Esophagus squamous epithelium (tissue), 4 donors: ENCODE results near the gene SPTAN1.

ENCODE experiments used
- POLR2A ChIP-seq, 4 donors: fragments of 450-650 bp; IDR thresholded peaks; one replicate each; pipeline ENCODE4 v1.6.1; 2017; ENCODE audit warnings: antibody characterized with exemption in 4 of 4, mild to moderate bottlenecking in 4 of 4, moderate library complexity in 3 of 4
- TF ChIP-seq, protein P1 (sequence below), 6 experiments: fragments of 450-650 bp in 4 of 6; fragments of 200-600 bp in 2 of 6; sonication (generic) in 2 of 6; IDR thresholded peaks; one replicate each; pipeline ENCODE4 v1.5.1; 2016 to 2019; ENCODE audit warnings: antibody characterized with exemption in 6 of 6, mild to moderate bottlenecking in 4 of 6, moderate library complexity in 4 of 6

GRCh38 chr9:128580731-128581130 is 28.3 kb downstream of the SPTAN1 start:
- no peak for TF ChIP-seq POLR2A (IDR thresholded peaks at IDR 0.05)
- TF ChIP-seq, protein P1, sequence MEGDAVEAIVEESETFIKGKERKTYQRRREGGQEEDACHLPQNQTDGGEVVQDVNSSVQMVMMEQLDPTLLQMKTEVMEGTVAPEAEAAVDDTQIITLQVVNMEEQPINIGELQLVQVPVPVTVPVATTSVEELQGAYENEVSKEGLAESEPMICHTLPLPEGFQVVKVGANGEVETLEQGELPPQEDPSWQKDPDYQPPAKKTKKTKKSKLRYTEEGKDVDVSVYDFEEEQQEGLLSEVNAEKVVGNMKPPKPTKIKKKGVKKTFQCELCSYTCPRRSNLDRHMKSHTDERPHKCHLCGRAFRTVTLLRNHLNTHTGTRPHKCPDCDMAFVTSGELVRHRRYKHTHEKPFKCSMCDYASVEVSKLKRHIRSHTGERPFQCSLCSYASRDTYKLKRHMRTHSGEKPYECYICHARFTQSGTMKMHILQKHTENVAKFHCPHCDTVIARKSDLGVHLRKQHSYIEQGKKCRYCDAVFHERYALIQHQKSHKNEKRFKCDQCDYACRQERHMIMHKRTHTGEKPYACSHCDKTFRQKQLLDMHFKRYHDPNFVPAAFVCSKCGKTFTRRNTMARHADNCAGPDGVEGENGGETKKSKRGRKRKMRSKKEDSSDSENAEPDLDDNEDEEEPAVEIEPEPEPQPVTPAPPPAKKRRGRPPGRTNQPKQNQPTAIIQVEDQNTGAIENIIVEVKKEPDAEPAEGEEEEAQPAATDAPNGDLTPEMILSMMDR (IDR thresholded peaks at IDR 0.05): no peak
